Testis (tissue), 2 donors: Measurements from ENCODE around the gene ABO.

Experiments
- CTCF ChIP-seq, 3 experiments: fragments of 450-650 bp in 2 of 3; fragments of 200-600 bp in 1 of 3; sonication (generic) in 1 of 3; IDR thresholded peaks; one replicate each; pipeline ENCODE4 v1.5.1; 2016 to 2019; ENCODE audit warnings: antibody characterized with exemption in 3 of 3, mild to moderate bottlenecking in 2 of 3, moderate library complexity in 1 of 3
- POLR2A ChIP-seq: fragments of 450-650 bp; IDR thresholded peaks from one replicate; pipeline ENCODE4 v1.6.1; 2017; ENCODE audit warnings: antibody characterized with exemption, mild to moderate bottlenecking, moderate library complexity

GRCh38 chr9:133256686-133257091 lies 18.3 kb downstream of the ABO start:
- no peak for TF ChIP-seq POLR2A
- TF ChIP-seq CTCF (IDR thresholded peaks at IDR 0.05), result no peak
